HL-60/S4 (cell line): Measurements from ENCODE around the gene ATF4.
"Not testable (repeated sequence)": the region's sequence is repeated elsewhere in the genome, so short reads cannot be mapped to it uniquely, and the experiment has no call there.

Experiments used
- in situ Hi-C: fragments of 300-500 bp; cut with MboI; formaldehyde crosslinking; loops from 2 replicates; pipeline ENCODE4 v1.14.3; 2022; ENCODE audit warnings: low sequenced_read_pairs

ATF4 gene

GRCh38 chr22:39489094-39490068, 31.0 kb upstream of the ATF4 start:
- in situ Hi-C loops = no loop called here

- in situ Hi-C loops = no loop called here
These were observed 30.1 kb upstream of the ATF4 start for GRCh38 chr22:39490135-39490798.

GRCh38 chr22:39490966-39491680, 29.2 kb upstream of the ATF4 start:
- in situ Hi-C loops = no loop called here

GRCh38 chr22:39491696-39492095, 28.7 kb upstream of the ATF4 start:
- in situ Hi-C loops = no loop called here

DNA sequence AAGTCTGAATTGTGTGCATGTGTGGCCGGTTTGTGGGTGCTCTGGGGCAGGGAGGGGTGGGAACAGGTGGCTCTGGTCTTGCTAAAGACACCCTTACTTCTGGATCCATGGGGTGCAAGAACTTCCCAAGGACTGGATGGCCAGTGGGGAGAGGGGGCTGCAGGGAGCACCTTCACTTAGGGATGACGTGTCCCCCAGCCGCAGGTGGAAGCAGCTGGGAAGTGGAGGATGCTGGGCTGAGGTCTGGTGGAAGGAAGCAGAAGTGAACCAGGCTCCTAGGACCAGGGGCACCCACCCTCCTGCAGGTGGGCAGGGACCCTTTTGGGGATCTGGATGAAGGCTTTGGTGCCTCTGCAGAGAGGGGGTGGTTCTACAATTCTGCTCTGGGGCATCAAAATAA, 28.2 kb upstream of the ATF4 start:
- in situ Hi-C loops = no loop called here

DNA sequence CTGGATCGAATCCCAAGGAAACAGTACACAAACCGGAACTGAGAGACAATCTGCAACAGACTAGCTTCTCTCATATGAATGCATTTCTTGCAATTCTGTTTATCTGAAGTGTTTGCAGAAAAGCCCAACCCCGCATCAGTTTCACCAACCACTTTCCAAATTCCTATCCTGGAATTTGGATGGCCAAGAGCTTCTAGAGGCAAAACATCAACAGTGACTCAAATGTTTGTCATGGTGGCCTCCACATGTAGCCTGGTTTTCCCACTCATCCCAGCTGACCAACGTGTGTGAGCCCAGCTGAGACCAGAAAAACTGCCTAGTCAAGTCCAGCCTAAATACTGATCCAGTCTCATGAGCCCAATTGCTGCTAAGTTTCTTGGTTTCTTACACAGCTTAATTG, 26.6 kb upstream of the ATF4 start:
- in situ Hi-C loops = no loop called here

DNA sequence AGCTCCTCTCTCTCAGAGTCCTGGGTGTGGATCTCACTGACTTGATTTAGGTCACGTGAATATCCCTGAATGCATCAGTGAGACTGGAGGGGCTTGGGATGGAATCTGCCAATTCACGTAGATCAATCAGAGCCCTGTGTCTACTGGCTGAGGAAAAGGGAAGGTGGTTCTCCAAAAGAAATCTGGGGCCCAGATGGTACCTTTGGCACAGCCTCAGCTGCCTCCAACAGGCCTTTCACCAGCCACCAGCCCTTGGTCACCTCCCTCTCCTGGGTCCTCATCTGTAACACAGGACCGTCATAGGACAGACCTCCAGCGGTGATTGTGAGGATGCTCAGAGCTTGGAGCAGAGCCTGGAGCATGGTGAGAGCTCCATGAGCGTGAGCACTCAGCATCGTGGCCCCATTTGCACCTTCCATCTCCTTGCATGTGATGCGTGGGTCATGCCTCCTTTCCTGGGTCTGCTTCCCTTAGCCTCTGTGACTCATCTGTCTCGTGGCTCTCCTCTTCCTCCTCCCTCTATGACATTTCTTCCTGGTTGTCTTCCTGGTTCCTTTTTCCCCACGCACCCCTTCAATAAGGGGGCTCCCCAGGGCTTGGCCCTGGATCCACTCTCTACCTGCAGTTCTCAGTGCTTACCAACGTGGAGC, 25.8 kb upstream of the ATF4 start:
- in situ Hi-C loops = no loop called here

- in situ Hi-C loops = no loop called here
These were observed 24.1 kb upstream of the ATF4 start for GRCh38 chr22:39496131-39496838.

DNA sequence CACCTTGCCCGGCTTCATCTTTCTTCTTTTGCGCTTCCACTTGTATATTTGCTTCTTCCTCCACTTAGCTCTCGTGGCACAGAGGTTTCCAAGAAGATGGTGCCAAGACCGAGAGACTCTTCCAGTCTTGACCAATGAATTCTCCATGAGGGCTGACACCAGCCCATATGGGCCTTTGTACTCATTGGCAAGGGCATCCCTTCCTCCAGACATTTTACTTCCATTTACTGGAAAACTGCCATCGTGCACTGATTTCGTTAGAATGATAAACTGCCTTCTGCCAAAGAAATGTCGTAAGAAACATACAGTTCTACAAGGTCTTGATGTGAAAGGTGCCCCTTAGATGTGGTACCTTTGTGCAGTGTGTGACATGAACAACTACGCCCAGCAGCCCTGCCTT, 22.9 kb upstream of the ATF4 start:
- in situ Hi-C loops = no loop called here

DNA sequence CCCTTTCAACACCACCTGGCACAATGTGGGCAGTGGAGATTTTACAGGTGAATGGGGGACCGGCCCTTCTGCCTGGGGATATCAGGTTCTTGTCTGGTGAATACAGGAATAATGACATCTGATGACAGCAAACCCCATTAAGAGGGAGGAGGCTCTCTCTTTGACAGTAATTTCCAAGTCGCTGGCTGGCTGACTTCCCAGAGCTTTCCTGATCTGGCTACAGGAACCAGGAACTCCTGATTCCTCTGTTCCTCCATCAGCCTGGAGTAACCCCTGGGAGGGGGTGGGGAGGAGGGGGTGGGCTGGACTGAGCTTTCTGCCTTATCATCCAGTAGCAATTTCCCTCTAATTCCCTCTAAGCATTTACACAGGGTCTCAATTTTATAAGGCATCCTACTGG, 22.0 kb upstream of the ATF4 start:
- in situ Hi-C loops = no loop called here

- in situ Hi-C loops = no loop called here
These were observed 21.6 kb upstream of the ATF4 start for GRCh38 chr22:39498802-39499201.

DNA sequence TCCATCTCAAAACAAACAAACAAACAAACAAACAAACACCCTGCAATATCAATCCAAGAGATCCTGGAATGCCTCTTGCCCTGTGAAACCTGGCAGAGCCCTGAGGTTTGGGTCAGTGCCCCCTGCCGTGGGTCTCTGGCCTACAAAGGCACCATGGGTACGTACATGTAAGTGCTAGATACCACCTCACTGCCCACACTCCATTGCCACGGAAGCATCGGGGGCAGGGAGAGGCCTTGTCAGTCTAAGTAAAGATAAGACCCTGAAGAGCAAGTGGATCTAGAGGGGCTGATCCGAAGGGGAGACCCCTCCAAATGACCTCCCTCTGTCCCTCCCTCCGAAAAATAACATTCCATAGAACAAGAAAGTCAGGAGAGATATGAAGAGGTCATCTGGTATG, 20.3 kb upstream of the ATF4 start:
- in situ Hi-C loops = no loop called here

DNA sequence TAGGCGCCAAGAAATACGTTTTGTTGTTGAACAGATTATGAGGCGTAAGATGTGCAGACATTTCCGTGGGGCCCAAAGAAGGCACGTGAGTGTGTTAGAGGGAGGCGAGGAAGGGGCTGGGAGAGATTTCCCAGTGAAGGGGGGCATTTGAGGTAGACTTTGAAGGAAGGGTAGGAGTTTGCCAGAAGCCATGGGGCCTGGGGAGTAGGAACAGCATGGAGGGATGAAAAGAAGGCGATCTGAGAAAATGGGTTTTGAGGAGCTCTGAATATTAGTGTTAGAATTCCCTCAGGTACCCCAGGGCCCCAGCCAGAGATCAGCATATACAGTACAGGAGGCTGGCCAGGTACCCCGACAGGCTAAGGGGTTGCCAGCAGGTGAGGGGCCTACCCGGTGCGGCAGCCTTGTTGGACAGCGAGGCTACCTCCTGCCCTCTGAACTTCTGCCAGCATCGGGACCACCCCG, 18.7 kb upstream of the ATF4 start:
- in situ Hi-C loops = no loop called here

GRCh38 chr22:39502109-39502788, 18.1 kb upstream of the ATF4 start, which contains the start of gene MIEF1:
Gene MIEF1 (plus strand): TSS chr22:39502290. CDS start chr22:39511295, 9,005 bp downstream.
- in situ Hi-C loops = no loop called here

GRCh38 chr22:39502789-39503409, 17.5 kb upstream of the ATF4 start:
- in situ Hi-C loops = no loop called here

DNA sequence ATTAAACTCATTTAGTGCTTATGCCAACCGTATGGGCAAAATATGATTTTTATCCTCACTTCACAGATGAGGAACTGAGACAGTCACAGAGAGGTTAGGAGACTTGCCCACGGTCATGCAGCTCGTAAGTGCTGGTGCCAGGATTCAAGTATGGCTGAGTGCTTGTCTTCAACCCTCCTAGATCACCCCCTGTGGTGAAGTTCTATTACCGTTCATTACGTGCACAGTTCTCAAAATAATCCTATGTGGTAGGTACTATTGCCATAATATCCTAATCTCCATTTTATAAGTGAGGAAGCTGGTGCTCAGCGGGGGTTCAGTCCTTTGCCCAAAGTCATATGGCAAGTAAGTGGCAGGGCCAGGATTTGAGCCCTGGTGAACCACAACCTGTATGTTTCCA, 16.7 kb upstream of the ATF4 start:
- in situ Hi-C loops = no loop called here

GRCh38 chr22:39504071-39504470, 16.3 kb upstream of the ATF4 start:
- in situ Hi-C loops = no loop called here

- in situ Hi-C loops = not testable (repeated sequence)
These were observed 13.3 kb upstream of the ATF4 start for GRCh38 chr22:39507021-39507420.

DNA sequence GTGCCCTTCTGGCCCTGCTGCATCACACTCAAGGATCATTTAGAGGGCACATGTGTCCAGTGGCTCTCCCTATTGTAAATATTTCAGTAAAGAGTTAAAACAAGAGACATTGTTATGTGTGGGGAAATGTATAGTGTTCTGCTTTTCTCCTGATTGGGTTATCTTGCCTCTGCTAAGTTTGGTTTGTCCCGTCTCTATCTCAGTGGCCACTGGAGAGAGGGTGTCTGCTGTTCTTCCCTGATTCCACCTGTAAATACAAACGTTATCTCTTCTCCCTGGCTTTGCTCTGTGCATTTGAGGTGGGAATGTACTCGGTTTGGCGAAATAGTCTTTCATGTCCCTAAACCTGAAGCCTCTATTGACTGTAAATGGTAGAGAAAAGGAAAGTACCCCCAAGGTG, 12.0 kb upstream of the ATF4 start:
- in situ Hi-C loops = no loop called here
